GM10248 (cell line): Measurements from ENCODE around the gene SLC44A2.
A peak's percentile ranks its signal among the peaks of the same experiment; 100 is the strongest.

Experiments
- CTCF ChIA-PET: fragments of 300-600 bp; sonication (Branson Sonifier 250); formaldehyde crosslinking; extraction: SDS; loops from one replicate; lab custom pipeline; 2021; ENCODE audit warnings: antibody characterized with exemption; lab: Yijun Ruan, JAX
- POLR2A ChIA-PET: fragments of 350-650 bp; sonication (Branson Sonifier 250); formaldehyde crosslinking; extraction: SDS; loops from one replicate; lab custom pipeline; 2020; ENCODE audit warnings: antibody characterized with exemption; lab: Yijun Ruan, JAX
- DNase-seq: peaks from one replicate; pipeline ENCODE4 v3.0.0; 2012; ENCODE audit errors: extremely low spot score
- TF ChIP-seq, protein P1 (sequence below): IDR thresholded peaks from 2 replicates; pipeline ENCODE4 v1.5.1; 2012; ENCODE audit warnings: mild to moderate bottlenecking, low read depth; ENCODE audit errors: extremely low read depth, missing control alignments, control extremely low read depth

SLC44A2 gene

DNA sequence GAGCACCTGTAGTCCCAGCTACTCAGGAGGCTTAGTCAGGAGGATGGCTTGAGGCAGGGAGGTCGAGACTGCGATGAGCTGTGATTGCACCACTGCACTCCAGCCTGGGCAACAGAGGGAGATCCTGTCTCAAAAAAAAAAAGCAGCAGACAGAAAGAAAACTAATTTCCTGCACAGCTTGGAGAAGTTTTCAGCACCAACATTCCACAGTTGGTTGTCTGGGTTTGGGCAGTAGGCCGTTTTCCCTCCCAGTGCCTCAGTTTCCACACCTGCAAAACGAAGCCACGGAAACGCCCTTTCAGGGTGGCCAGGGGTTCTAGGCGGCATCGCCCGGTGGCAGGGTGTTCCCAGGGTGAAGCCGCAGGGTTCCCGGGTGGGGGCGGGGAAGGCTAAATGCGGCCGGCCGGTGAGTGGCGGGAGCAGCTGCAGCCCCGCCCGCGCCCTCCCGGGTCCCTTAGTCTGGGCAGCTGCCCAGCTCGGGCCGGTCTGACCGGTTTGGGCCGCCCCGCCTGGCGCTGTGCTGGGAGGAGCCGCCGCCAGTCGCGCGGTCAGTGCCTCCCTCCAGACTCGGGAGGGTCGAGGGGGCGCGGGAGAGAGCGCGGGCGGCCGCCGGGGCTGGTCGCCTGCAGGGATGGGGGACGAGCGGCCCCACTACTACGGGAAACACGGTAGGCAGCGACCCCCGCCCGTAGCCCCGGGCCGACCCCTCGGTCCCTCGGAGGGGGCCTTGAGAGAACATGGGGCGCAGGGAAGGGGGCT lies at the start of gene SLC44A2:
Gene SLC44A2, plus strand, starts transcription at position 551 of the 759 bp plus-strand sequence. Its CDS starts 81 bp downstream, at position 632.
- CTCF ChIA-PET = interaction anchor here (1.8 kb wide), 1 partner anchor 9 kb away, joined by 4 read pairs; no protein-coding TSS in a partner anchor
- TF ChIP-seq, protein P1, sequence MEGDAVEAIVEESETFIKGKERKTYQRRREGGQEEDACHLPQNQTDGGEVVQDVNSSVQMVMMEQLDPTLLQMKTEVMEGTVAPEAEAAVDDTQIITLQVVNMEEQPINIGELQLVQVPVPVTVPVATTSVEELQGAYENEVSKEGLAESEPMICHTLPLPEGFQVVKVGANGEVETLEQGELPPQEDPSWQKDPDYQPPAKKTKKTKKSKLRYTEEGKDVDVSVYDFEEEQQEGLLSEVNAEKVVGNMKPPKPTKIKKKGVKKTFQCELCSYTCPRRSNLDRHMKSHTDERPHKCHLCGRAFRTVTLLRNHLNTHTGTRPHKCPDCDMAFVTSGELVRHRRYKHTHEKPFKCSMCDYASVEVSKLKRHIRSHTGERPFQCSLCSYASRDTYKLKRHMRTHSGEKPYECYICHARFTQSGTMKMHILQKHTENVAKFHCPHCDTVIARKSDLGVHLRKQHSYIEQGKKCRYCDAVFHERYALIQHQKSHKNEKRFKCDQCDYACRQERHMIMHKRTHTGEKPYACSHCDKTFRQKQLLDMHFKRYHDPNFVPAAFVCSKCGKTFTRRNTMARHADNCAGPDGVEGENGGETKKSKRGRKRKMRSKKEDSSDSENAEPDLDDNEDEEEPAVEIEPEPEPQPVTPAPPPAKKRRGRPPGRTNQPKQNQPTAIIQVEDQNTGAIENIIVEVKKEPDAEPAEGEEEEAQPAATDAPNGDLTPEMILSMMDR = no peak
- DNase-seq = no peak
- POLR2A ChIA-PET = no interaction called here

- no peak for DNase-seq
- CTCF ChIA-PET = interaction anchor here (1.0 to 8.7 kb wide), 4 partner anchors 15 to 122 kb away, joined by 3 to 161 read pairs (median 60); partner anchors contain the start of gene QTRT1
- TF ChIP-seq, protein P1 = no peak
- POLR2A ChIA-PET = no interaction called here
Observed at GRCh38 chr19:10577951-10578350, 47.4 kb upstream of the SLC44A2 start.

DNA sequence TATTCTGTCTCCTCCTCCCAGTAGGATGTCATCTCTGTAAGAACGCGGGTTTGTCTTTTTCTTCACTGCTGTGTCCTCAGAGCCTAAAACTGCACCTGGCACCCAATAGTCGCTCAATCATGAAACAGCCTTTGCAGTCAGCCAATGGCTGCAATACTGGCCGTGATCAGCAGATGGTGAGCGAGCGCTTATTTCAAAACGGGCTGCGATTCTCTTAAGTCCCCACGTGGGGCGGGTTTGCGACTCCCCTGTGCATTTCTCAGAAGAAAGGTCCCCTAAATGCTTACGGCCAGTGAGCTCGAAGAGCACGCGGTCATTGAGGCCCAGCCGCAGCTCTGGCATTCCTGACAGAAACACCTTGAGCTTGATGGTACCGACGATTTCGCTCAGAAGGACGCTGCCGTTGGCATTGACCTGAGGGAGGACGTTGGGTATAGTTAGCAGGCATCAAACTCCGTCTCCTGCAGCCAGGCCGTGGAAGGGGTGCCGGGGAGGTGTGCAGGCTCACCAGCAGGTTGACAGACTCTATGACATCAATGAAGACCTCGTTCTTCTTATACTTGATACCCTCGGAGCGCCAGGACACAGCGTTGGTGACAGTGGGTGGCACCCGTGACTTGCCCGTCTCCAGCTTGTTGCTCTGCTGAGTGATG lies 44.2 kb upstream of the SLC44A2 start:
- ChIA-PET CTCF (interaction anchor here (0.6 to 8.7 kb wide), 51 partner anchors 8 to 283 kb away, joined by 3 to 340 read pairs (median 5); partner anchors contain the start of genes CDKN2D, DNM2, KRI1 and QTRT1), POLR2A (no interaction called here)
- peak; percentile 82 for DNase-seq
- TF ChIP-seq, protein P1 = peak; percentile 99

- no peak for DNase-seq
- ChIA-PET POLR2A (no interaction called here), CTCF (interaction anchor here (0.9 to 8.7 kb wide), 32 partner anchors 9 to 171 kb away, joined by 3 to 340 read pairs (median 6); partner anchors contain the start of genes CDKN2D, DNM2, KRI1 and QTRT1)
- TF ChIP-seq, protein P1 = no peak
Observed at GRCh38 chr19:10582091-10582490, 43.3 kb upstream of the SLC44A2 start.

GRCh38 chr19:10583036-10583776 lies 42.1 kb upstream of the SLC44A2 start:
- POLR2A ChIA-PET = no interaction called here
- CTCF ChIA-PET = interaction anchor here (1.3 to 8.7 kb wide), 7 partner anchors 11 to 116 kb away, joined by 4 to 340 read pairs (median 17); partner anchors contain the start of genes CDKN2D, KRI1 and QTRT1
- no peak for DNase-seq
- TF ChIP-seq, protein P1 = no peak
